NOMO-1 treated with dmso at 0.1 percent for 144 hours (cell line): Measurements from ENCODE around the gene HOXA10.

ENCODE experiments used
- DNase-seq: peaks from one replicate; lab custom pipeline; 2025; ENCODE audit not compliant: unreplicated experiment; lab: John Stamatoyannopoulos, UW

Gene HOXA10

GRCh38 chr7:27173956-27174873 is at the start of gene HOXA10:
Gene HOXA10 (minus strand): TSS chr7:27174320. CDS start chr7:27174306, 14 bp downstream.
- peak; percentile 51 for DNase-seq

- no peak for DNase-seq
Measured at GRCh38 chr7:27221201-27221797, 47.2 kb upstream of the HOXA10 start.

- DNase-seq = no peak
Measured at GRCh38 chr7:27220440-27220955, 46.4 kb upstream of the HOXA10 start.

- DNase-seq = no peak
Measured at GRCh38 chr7:27219821-27220220, 45.7 kb upstream of the HOXA10 start.

- no peak for DNase-seq
Measured at GRCh38 chr7:27217951-27218350, 43.8 kb upstream of the HOXA10 start.

GRCh38 chr7:27215356-27215755 is 41.2 kb upstream of the HOXA10 start:
- no peak for DNase-seq

GRCh38 chr7:27214239-27214950 is 40.3 kb upstream of the HOXA10 start:
- DNase-seq = no peak

GRCh38 chr7:27213433-27214238 is 39.5 kb upstream of the HOXA10 start:
- DNase-seq = no peak

GRCh38 chr7:27212497-27213432 is 38.6 kb upstream of the HOXA10 start:
- DNase-seq = no peak

GRCh38 chr7:27211764-27212204 is 37.7 kb upstream of the HOXA10 start:
- no peak for DNase-seq

GRCh38 chr7:27211084-27211446 is 36.9 kb upstream of the HOXA10 start:
- no peak for DNase-seq

- DNase-seq = no peak
Measured at GRCh38 chr7:27210441-27211083, 36.4 kb upstream of the HOXA10 start.

- DNase-seq = no peak
Measured at GRCh38 chr7:27209933-27210440, 35.9 kb upstream of the HOXA10 start.

GRCh38 chr7:27208998-27209397 is 34.9 kb upstream of the HOXA10 start:
- no peak for DNase-seq

- DNase-seq = no peak
Measured at GRCh38 chr7:27207348-27207985, 33.3 kb upstream of the HOXA10 start.

GRCh38 chr7:27205325-27206280 is 31.5 kb upstream of the HOXA10 start:
- no peak for DNase-seq

- DNase-seq = no peak
Measured at GRCh38 chr7:27204851-27205322, 30.8 kb upstream of the HOXA10 start.
